ENCODE data around the gene DGKB. TPM values are rescaled to one million over a fixed set of nuclear protein-coding genes. Genes with fewer than 3 reads are reported as not detected.

The DGKB gene
- total RNA-seq, 1 donor from 2014 or later = 5.5 TPM

GRCh38 chr7:14765731-14766130 lies 136.8 kb downstream of the DGKB start:
- Histone ChIP-seq H3K36me3 (no peaks in the 10 kb centered on the region), H3K27ac (no peak overlapping the region), H3K27me3 (no peaks in the 10 kb centered on the region), H2AFZ (replicated peaks) (no peak overlapping the region), H3K9ac (no peak overlapping the region), H3K4me2 (no peak overlapping the region), H4K20me1 (ENCODE audit: low read depth) (no peaks in the 10 kb centered on the region), H3K79me2 (ENCODE audit: low read depth) (no peaks in the 10 kb centered on the region), H3K9me3 (ENCODE audit: low read depth) (no peaks in the 10 kb centered on the region), H3K4me1 (peaks cover 12% of the 10 kb centered on the region), H3K4me3 (no peak overlapping the region), H3F3A (ENCODE audit: low read depth) (no peaks in the 10 kb centered on the region)
- H3K4me3 Mint-ChIP-seq = no peak overlapping the region
- peaks cover 14% of the 10 kb centered on the region for H3K4me1 Mint-ChIP-seq
- DNase-seq (ENCODE audit: low spot score) = no peak
- H3K36me3 Mint-ChIP-seq = no peaks in the 10 kb centered on the region
- TF ChIP-seq, protein P1, sequence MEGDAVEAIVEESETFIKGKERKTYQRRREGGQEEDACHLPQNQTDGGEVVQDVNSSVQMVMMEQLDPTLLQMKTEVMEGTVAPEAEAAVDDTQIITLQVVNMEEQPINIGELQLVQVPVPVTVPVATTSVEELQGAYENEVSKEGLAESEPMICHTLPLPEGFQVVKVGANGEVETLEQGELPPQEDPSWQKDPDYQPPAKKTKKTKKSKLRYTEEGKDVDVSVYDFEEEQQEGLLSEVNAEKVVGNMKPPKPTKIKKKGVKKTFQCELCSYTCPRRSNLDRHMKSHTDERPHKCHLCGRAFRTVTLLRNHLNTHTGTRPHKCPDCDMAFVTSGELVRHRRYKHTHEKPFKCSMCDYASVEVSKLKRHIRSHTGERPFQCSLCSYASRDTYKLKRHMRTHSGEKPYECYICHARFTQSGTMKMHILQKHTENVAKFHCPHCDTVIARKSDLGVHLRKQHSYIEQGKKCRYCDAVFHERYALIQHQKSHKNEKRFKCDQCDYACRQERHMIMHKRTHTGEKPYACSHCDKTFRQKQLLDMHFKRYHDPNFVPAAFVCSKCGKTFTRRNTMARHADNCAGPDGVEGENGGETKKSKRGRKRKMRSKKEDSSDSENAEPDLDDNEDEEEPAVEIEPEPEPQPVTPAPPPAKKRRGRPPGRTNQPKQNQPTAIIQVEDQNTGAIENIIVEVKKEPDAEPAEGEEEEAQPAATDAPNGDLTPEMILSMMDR (IDR thresholded peaks at IDR 0.05) = no peak
- no peak for TF ChIP-seq EZH2phosphoT487 (IDR thresholded peaks at IDR 0.05)
- TF ChIP-seq EZH2 (IDR thresholded peaks at IDR 0.05) = no peak
- no peaks in the 10 kb centered on the region for H3K27me3 Mint-ChIP-seq (ENCODE audit: insufficient read depth, low read depth)
- H3K27ac Mint-ChIP-seq = no peak overlapping the region
- no peaks in the 10 kb centered on the region for H3K9me3 Mint-ChIP-seq

GRCh38 chr7:14762561-14762960 lies 140.0 kb downstream of the DGKB start:
- Histone ChIP-seq H3K36me3 (no peaks in the 10 kb centered on the region), H3K27ac (no peak overlapping the region), H2AFZ (replicated peaks) (no peak overlapping the region), H3K4me2 (no peak overlapping the region), H4K20me1 (ENCODE audit: low read depth) (no peaks in the 10 kb centered on the region), H3K27me3 (no peaks in the 10 kb centered on the region), H3K4me1 (no peaks in the 10 kb centered on the region), H3K9me3 (ENCODE audit: low read depth) (no peaks in the 10 kb centered on the region), H3K4me3 (no peak overlapping the region), H3K9ac (no peak overlapping the region), H3K79me2 (ENCODE audit: low read depth) (no peaks in the 10 kb centered on the region), H3F3A (ENCODE audit: low read depth) (no peaks in the 10 kb centered on the region)
- no peak overlapping the region for H3K27ac Mint-ChIP-seq
- TF ChIP-seq EZH2phosphoT487 (IDR thresholded peaks at IDR 0.05) = no peak
- TF ChIP-seq, protein P1 (IDR thresholded peaks at IDR 0.05) = no peak
- TF ChIP-seq EZH2 (IDR thresholded peaks at IDR 0.05) = no peak
- no peak overlapping the region for H3K4me3 Mint-ChIP-seq
- DNase-seq (ENCODE audit: low spot score) = no peak
- H3K27me3 Mint-ChIP-seq (ENCODE audit: insufficient read depth, low read depth) = no peaks in the 10 kb centered on the region
- H3K4me1 Mint-ChIP-seq = peaks cover 6% of the 10 kb centered on the region
- H3K36me3 Mint-ChIP-seq = no peaks in the 10 kb centered on the region
- no peaks in the 10 kb centered on the region for H3K9me3 Mint-ChIP-seq

DNA sequence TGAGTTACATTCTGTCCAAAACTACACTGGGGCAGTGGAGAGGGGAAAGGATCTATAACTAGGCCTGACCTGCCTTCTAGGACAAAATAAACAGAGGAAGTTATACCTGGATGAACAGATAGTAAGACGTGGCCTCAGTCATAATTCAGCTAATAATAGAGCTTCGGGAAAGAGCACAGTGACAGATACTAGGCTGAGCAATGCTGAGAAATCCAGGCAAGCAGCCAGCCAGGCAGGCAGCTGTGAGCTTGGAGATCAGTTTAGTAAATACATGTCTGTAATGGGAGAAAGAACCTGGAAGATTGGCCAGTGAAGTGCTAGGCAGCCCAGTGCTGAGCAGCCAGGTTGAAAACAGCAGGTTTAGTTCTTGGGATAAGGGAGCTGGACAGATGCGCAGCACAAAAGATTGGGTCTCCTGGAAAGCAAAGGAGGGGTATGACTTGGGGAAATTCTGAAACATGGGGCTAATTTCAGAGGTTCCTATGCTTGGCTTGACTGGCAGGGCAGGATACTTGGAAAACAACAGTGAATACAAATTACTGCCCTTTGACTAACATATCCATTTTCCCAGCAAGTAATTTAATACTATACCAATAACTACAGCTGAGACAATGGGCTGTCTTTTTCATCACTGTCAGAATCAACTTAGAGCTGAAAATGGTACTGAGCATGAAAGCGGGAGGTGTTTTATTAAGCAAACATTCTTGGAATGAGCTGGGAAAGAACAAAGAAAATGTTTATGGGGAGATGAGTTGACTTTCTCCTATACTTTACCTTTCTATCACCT lies 140.8 kb downstream of the DGKB start:
- H3K4me1 ChIP-seq = no peaks in the 10 kb centered on the region
- H3K27ac ChIP-seq = no peak overlapping the region
- H3K9me3 ChIP-seq (ENCODE audit: low read depth) = no peaks in the 10 kb centered on the region
- peak overlapping the region; percentile 76 for H2AFZ ChIP-seq (replicated peaks)
- H3K27me3 ChIP-seq = no peaks in the 10 kb centered on the region
- Mint-ChIP-seq H3K4me3 (no peak overlapping the region), H3K27me3 (ENCODE audit: insufficient read depth, low read depth) (no peaks in the 10 kb centered on the region), H3K9me3 (no peaks in the 10 kb centered on the region), H3K4me1 (peaks cover 6% of the 10 kb centered on the region), H3K27ac (no peak overlapping the region), H3K36me3 (no peaks in the 10 kb centered on the region)
- H3F3A ChIP-seq (ENCODE audit: low read depth) = no peaks in the 10 kb centered on the region
- H3K79me2 ChIP-seq (ENCODE audit: low read depth) = no peaks in the 10 kb centered on the region
- H3K4me3 ChIP-seq = no peak overlapping the region
- TF ChIP-seq EZH2 (IDR thresholded peaks at IDR 0.05) (no peak), EZH2phosphoT487 (IDR thresholded peaks at IDR 0.05) (no peak)
- TF ChIP-seq, protein P1 (IDR thresholded peaks at IDR 0.05) = no peak
- no peak for DNase-seq (ENCODE audit: low spot score)
- no peaks in the 10 kb centered on the region for H4K20me1 ChIP-seq (ENCODE audit: low read depth)
- H3K4me2 ChIP-seq = no peak overlapping the region
- no peak overlapping the region for H3K9ac ChIP-seq
- no peaks in the 10 kb centered on the region for H3K36me3 ChIP-seq
